CD4-positive, alpha-beta memory T cell (primary cell): Measurements from ENCODE around the gene LGALS9. TPM values are rescaled to one million over a fixed set of nuclear protein-coding genes. Genes with fewer than 3 reads are reported as not detected.

Experiments
- CTCF ChIA-PET: fragments of 350-600 bp; sonication (Branson Sonifier 250); formaldehyde crosslinking; loops from one replicate; lab custom pipeline; 2021; ENCODE audit warnings: inconsistent platforms; ENCODE audit not compliant: partially characterized antibody; lab: Charles Lee
- POLR2A ChIA-PET: fragments of 350-600 bp; sonication (Branson Sonifier 250); formaldehyde crosslinking; loops from one replicate; lab custom pipeline; 2021; ENCODE audit not compliant: partially characterized antibody; lab: Charles Lee
- DNase-seq, 5 donors: peaks; one replicate each; pipeline versions ENCODE4 v3.0.0 to v3.0.0-alpha.2; 2020 to 2022; ENCODE audit warnings: mixed read lengths in 1 of 5
- H3K27ac ChIP-seq: one replicate; pipeline ENCODE4 v1.7.0; 2013; ENCODE audit warnings: low read depth, low read length
- H3K27me3 ChIP-seq: 2 replicates; pipeline ENCODE4 v1.7.0; 2013; ENCODE audit warnings: mild to moderate bottlenecking, low read length, moderate library complexity; ENCODE audit not compliant: insufficient read depth
- H3K36me3 ChIP-seq: 2 replicates; pipeline ENCODE4 v1.7.0; 2013; ENCODE audit warnings: mild to moderate bottlenecking, low read length, moderate library complexity; ENCODE audit not compliant: insufficient read depth
- H3K4me1 ChIP-seq: 2 replicates; pipeline ENCODE4 v1.7.0; 2013; ENCODE audit warnings: mild to moderate bottlenecking, low read length, moderate library complexity; ENCODE audit not compliant: insufficient read depth
- H3K4me3 ChIP-seq, 2 donors: one replicate each; pipeline ENCODE4 v1.7.0; 2013; ENCODE audit warnings: low read length in 2 of 2, mild to moderate bottlenecking in 1 of 2
- H3K9me3 ChIP-seq, 2 donors: one replicate each; pipeline ENCODE4 v1.7.0; 2013; ENCODE audit warnings: low read length in 2 of 2, control low read depth in 1 of 2; ENCODE audit not compliant: control insufficient read depth in 1 of 2
- H3K27ac Mint-ChIP-seq, 7 donors: one replicate each; pipeline ENCODE4 v1.8.0; 2020 to 2021; ENCODE audit warnings: mixed read lengths in 7 of 7, mild to moderate bottlenecking in 6 of 7, inconsistent platforms in 3 of 7, moderate library complexity in 3 of 7
- H3K27me3 Mint-ChIP-seq, 2 donors: one replicate each; pipeline ENCODE4 v1.8.0; 2020 to 2021; ENCODE audit warnings: mixed read lengths in 2 of 2
- H3K36me3 Mint-ChIP-seq, 2 donors: one replicate each; pipeline ENCODE4 v1.8.0; 2020 to 2021; ENCODE audit warnings: mixed read lengths in 2 of 2, inconsistent platforms in 1 of 2, mild to moderate bottlenecking in 1 of 2
- H3K4me1 Mint-ChIP-seq, 4 donors: one replicate each; pipeline ENCODE4 v1.8.0; 2020 to 2021; ENCODE audit warnings: mixed read lengths in 4 of 4, mild to moderate bottlenecking in 1 of 4
- H3K4me3 Mint-ChIP-seq, 8 donors: one replicate each; pipeline ENCODE4 v1.8.0; 2020 to 2021; ENCODE audit warnings: mixed read lengths in 8 of 8, mild to moderate bottlenecking in 7 of 8, moderate library complexity in 6 of 8, inconsistent platforms in 3 of 8
- H3K9me3 Mint-ChIP-seq, 8 donors: one replicate each; pipeline ENCODE4 v1.8.0; 2020 to 2021; ENCODE audit warnings: mixed read lengths in 8 of 8, mild to moderate bottlenecking in 5 of 8, inconsistent platforms in 3 of 8, moderate library complexity in 1 of 8
- intact Hi-C: fragments of 100-400 bp; cut with micrococcal nuclease; formaldehyde crosslinking; loops from one replicate; pipeline ENCODE4 v1.15.1; 2023
- polyA plus RNA-seq, 2 donors: library from polyadenylated mRNA; unstranded; fragments of 300-500 nt; fragmentation: Illumina TruSeq; gene quantifications; one replicate each; pipeline ENCODE4 v1.2.3, GENCODE V29; 2021
- total RNA-seq, 2 experiments: library from RNA; stranded (reverse); gene quantifications; one replicate each; pipeline ENCODE4 v1.2.3, GENCODE V29; 2021

Gene LGALS9
- total RNA-seq (10 to 100 TPM; 19.9 to 24.6 TPM), polyA plus RNA-seq (10 to 100 TPM; 24.1 to 33.2 TPM)

DNA sequence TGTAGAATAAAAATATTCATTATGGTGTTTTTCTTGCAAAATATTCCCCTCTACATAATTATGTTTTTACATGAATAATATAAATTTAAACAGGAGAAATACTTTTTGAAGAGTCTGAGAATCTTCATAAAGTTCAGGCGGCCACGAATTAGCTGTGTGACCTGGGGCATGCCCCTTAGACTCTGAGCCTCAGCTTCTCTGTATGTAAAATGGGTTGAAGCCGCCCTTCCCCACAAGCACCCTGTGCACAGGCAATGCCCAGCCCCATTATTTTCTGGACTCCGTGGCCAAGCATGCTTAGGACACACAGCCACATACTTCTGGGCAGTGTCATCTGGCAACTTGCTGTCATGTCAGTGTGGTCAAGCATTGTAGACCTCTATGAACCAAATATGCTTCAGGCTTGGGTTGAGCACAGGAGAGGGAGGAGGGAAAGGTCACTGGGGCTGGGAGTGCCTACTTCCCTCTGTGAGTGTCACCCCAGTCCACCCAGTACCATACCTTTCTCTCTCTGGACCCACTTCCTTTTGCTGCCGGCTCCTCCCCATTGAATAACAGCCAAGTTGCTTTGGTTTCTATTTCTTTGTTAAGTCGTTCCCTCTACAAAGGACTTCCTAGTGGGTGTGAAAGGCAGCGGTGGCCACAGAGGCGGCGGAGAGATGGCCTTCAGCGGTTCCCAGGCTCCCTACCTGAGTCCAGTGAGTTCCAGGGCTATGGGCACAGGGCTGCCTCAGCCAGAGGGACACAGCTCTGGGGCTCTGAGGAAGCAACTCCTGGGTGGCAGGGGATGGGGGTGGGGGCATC lies at the start of gene LGALS9:
TSS of gene LGALS9 (plus strand) at position 582 of the 804 bp plus-strand sequence. CDS start at position 660, 78 bp downstream.
- H3K9me3 ChIP-seq: no peaks in the 10 kb centered on the region
- H3K27me3 Mint-ChIP-seq: no peaks in the 10 kb centered on the region
- peak; percentile 43 to 59 (median 47) for DNase-seq
- H3K36me3 Mint-ChIP-seq: peaks cover 4 to 6% of the 10 kb centered on the region in 2 donors
- H3K4me1 ChIP-seq: peaks cover 41% of the 10 kb centered on the region
- ChIA-PET POLR2A (interaction anchor here (0.9 to 1.2 kb wide), 4 partner anchors 9 to 337 kb away, joined by 3 to 4 read pairs (median 3); partner anchors contain the start of gene WSB1), CTCF (interaction anchor here (1.4 to 6.0 kb wide), 4 partner anchors 10 to 29 kb away, joined by 4 to 51 read pairs (median 20); no protein-coding TSS in a partner anchor)
- H3K27me3 ChIP-seq: no peaks in the 10 kb centered on the region
- H3K9me3 Mint-ChIP-seq: no peaks in the 10 kb centered on the region
- peaks cover 24 to 57% (median 31%) of the 10 kb centered on the region in 4 donors for H3K4me1 Mint-ChIP-seq
- intact Hi-C loops: loop anchor here (1.0 kb wide), 1 partner anchor 28 kb away; no protein-coding TSS in a partner anchor
- H3K36me3 ChIP-seq: no peaks in the 10 kb centered on the region
- H3K27ac ChIP-seq: peak within 1 kb of the TSS; percentile 71
- peak within 1 kb of the TSS; percentile 89 to 96 (median 94) for H3K4me3 Mint-ChIP-seq
- peak within 1 kb of the TSS; percentile 81 to 96 (median 93) for H3K27ac Mint-ChIP-seq
- peak within 1 kb of the TSS; percentile 53 to 73 for H3K4me3 ChIP-seq

DNA sequence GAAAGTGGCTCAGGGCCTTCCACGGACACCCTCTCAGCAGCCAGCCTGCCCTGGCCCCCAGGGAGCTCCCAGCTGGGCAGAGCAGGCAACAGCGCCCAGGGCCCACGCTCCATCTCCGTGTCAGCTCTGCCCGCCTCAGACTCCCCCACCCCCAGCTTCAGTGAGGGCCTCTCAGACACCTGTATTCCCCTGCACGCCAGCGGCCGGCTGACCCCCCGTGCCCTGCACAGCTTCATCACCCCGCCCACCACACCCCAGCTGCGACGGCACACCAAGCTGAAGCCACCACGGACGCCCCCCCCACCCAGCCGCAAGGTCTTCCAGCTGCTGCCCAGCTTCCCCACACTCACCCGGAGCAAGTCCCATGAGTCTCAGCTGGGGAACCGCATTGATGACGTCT lies 48.3 kb upstream of the LGALS9 start:
- Mint-ChIP-seq H3K27me3 (no peaks in the 10 kb centered on the region), H3K27ac (no peak overlapping the region), H3K4me3 (no peak overlapping the region), H3K9me3 (no peaks in the 10 kb centered on the region), H3K36me3 (peaks cover 12 to 22% of the 10 kb centered on the region in 2 donors), H3K4me1 (peaks cover 7 to 14% (median 10%) of the 10 kb centered on the region in 4 donors)
- Histone ChIP-seq H3K4me3 (no peak overlapping the region), H3K9me3 (no peaks in the 10 kb centered on the region), H3K27me3 (no peaks in the 10 kb centered on the region), H3K36me3 (peaks cover 8% of the 10 kb centered on the region), H3K27ac (no peak overlapping the region), H3K4me1 (peaks cover 11% of the 10 kb centered on the region)
- POLR2A ChIA-PET: no interaction called here
- DNase-seq: no peak
- intact Hi-C loops: no loop called here
- CTCF ChIA-PET: interaction anchor here (0.7 kb wide), 1 partner anchor 99 kb away, joined by 3 read pairs; no protein-coding TSS in a partner anchor

DNA sequence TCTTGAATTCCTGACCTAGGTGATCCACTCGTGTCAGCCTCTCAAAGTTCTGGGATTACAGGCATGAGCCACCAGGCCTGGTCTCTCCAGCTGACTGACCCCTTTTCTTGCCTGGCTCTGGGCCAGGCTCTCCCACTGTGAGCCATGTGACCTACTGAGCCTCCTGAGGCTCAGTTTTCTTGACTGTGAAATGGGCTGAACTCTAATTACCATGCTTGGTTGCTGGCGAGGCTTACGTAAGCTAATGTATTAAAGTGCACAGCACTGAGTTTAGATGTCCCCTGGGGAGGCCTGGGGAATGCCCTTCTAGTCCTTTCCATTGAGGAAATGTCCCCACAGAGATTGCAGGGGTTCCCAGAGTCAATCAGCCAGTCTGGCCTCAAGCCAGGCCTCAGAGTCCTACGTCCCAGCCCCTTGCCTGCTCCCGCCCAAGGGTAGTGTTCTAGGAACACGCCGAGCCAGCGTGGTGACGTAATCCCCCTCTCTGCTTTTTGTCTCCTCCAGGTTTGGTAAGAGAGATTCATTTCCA lies 45.8 kb upstream of the LGALS9 start:
- no peaks in the 10 kb centered on the region for H3K27me3 ChIP-seq
- no peak overlapping the region for H3K4me3 ChIP-seq
- no peaks in the 10 kb centered on the region for H3K9me3 ChIP-seq
- H3K36me3 Mint-ChIP-seq: peaks cover 17 to 28% of the 10 kb centered on the region in 2 donors
- H3K27ac Mint-ChIP-seq: no peak overlapping the region
- H3K9me3 Mint-ChIP-seq: no peaks in the 10 kb centered on the region
- no peaks in the 10 kb centered on the region for H3K4me1 ChIP-seq
- H3K4me3 Mint-ChIP-seq: no peak overlapping the region
- intact Hi-C loops: no loop called here
- ChIA-PET CTCF (interaction anchor here (0.7 kb wide), 1 partner anchor 14 kb away, joined by 3 read pairs; no protein-coding TSS in a partner anchor), POLR2A (no interaction called here)
- H3K4me1 Mint-ChIP-seq: peaks cover 0 to 6% (median 0%) of the 10 kb centered on the region in 4 donors
- peaks cover 8% of the 10 kb centered on the region for H3K36me3 ChIP-seq
- no peak overlapping the region for H3K27ac ChIP-seq
- H3K27me3 Mint-ChIP-seq: no peaks in the 10 kb centered on the region
- no peak for DNase-seq

DNA sequence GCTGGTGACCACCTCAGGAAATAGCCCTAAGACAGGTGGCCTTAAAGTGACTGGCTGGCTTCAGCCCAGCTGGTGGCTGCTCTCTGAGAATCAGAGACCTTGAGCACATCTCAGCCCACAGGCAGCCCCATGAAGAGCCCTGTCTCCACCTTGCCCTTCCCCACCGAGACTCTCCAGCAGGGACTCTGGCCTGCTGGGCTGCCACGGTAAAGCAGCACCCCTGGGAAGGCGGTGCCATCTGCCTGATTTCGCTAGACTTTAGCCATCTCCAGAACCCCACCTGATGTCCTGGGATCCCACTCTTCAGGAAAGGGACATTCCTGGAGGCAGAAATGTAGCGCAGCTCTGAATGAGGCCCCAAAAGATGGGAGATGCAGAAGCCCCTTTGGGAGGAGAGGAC lies 45.2 kb upstream of the LGALS9 start:
- Mint-ChIP-seq H3K27ac (peak overlapping the region in 2 of 7 donors; percentile 19 to 29), H3K36me3 (peaks cover 17 to 29% of the 10 kb centered on the region in 2 donors), H3K27me3 (no peaks in the 10 kb centered on the region), H3K4me1 (peaks cover 0 to 6% (median 0%) of the 10 kb centered on the region in 4 donors), H3K4me3 (no peak overlapping the region), H3K9me3 (no peaks in the 10 kb centered on the region)
- Histone ChIP-seq H3K4me3 (no peak overlapping the region), H3K9me3 (no peaks in the 10 kb centered on the region), H3K36me3 (peaks cover 10% of the 10 kb centered on the region), H3K4me1 (no peaks in the 10 kb centered on the region), H3K27ac (no peak overlapping the region), H3K27me3 (no peaks in the 10 kb centered on the region)
- no peak for DNase-seq
- intact Hi-C loops: no loop called here
- POLR2A ChIA-PET: no interaction called here
- CTCF ChIA-PET: interaction anchor here (6.8 kb wide), 1 partner anchor 14 kb away, joined by 69 read pairs; no protein-coding TSS in a partner anchor

DNA sequence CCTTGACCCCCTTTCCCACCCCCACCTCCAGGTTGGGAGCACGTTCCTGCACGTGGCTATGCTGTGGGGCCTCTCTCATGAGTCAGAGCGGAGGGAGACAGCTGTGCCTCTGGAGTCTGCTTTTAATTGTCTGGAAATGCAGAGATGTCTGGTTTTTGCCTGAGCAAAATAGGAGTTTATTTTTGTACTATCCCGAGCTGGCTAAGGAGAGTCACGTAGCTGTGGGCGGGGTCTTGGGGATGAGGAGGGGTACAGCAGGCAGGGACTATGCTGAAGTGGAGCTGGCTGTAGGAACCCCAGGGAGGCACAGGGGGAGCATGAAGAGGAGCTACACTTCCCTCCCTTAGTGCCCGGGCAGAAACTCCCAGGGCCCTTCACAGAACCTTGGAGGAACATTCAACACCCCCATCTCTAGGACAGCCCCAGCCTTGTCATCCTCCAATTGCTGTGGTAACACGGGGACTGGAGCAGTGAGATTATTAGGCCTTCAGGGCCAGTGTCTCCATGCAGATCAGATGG lies 44.7 kb upstream of the LGALS9 start:
- Mint-ChIP-seq H3K27ac (peak overlapping the region in 1 of 7 donors; percentile 60), H3K4me3 (no peak overlapping the region), H3K27me3 (no peaks in the 10 kb centered on the region), H3K9me3 (no peaks in the 10 kb centered on the region), H3K4me1 (peaks cover 0 to 4% (median 0%) of the 10 kb centered on the region in 4 donors), H3K36me3 (peaks cover 17 to 32% of the 10 kb centered on the region in 2 donors)
- Histone ChIP-seq H3K36me3 (peaks cover 12% of the 10 kb centered on the region), H3K27ac (no peak overlapping the region), H3K27me3 (no peaks in the 10 kb centered on the region), H3K4me1 (no peaks in the 10 kb centered on the region), H3K4me3 (no peak overlapping the region), H3K9me3 (no peaks in the 10 kb centered on the region)
- no peak for DNase-seq
- ChIA-PET CTCF (interaction anchor here (6.8 kb wide), 1 partner anchor 14 kb away, joined by 69 read pairs; no protein-coding TSS in a partner anchor), POLR2A (no interaction called here)
- intact Hi-C loops: no loop called here

DNA sequence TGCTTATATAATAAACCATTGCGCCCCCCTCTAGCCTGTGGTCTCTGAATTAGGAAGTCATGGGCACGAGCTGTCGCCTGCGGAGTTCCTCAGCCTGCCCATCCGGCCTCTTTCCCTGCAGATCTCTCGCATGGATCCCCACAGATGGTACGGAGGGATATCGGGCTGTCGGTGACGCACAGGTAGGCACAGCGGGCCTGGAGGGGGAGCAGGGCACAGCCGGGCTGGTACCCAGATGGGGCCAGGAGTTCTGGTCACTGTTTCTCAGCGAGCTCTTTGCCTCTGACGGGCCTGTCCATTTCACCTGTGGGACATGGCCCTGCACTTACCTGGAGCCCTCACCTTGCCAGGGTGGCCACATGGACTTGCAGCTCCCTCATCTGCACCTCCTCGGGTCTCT lies 42.6 kb upstream of the LGALS9 start:
- Histone ChIP-seq H3K27me3 (no peaks in the 10 kb centered on the region), H3K36me3 (peaks cover 7% of the 10 kb centered on the region), H3K27ac (no peak overlapping the region), H3K9me3 (no peaks in the 10 kb centered on the region), H3K4me1 (no peaks in the 10 kb centered on the region), H3K4me3 (no peak overlapping the region)
- no peak for DNase-seq
- POLR2A ChIA-PET: no interaction called here
- Mint-ChIP-seq H3K4me1 (no peaks in the 10 kb centered on the region), H3K27ac (no peak overlapping the region), H3K27me3 (no peaks in the 10 kb centered on the region), H3K36me3 (peaks cover 15 to 35% of the 10 kb centered on the region in 2 donors), H3K9me3 (no peaks in the 10 kb centered on the region), H3K4me3 (no peak overlapping the region)
- CTCF ChIA-PET: interaction anchor here (6.8 kb wide), 1 partner anchor 12 kb away, joined by 69 read pairs; no protein-coding TSS in a partner anchor
- intact Hi-C loops: no loop called here

DNA sequence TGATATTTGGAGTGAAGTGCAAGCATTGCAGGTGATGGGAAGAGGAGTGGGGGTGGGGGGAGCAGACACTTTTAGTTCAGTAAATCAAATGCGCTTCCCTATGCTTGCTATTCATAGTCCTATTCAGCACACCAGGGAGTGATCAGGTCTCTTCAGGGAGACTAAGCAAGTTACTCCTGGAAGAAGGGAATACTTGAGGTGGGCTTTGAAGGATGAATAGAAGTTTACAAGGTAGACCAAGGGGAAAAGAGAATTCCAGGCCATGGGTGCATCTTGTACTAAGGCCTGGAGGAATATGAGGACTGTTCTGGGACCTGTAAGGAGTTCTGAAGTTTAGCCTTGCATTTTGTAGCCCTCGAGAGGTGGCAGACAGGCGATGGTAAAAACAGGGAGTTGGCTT lies 40.1 kb upstream of the LGALS9 start:
- Mint-ChIP-seq H3K27ac (peak overlapping the region in 4 of 7 donors; percentile 13 to 63 (median 41)), H3K36me3 (peaks cover 5 to 30% of the 10 kb centered on the region in 2 donors), H3K4me3 (no peak overlapping the region), H3K9me3 (no peaks in the 10 kb centered on the region), H3K27me3 (no peaks in the 10 kb centered on the region), H3K4me1 (no peaks in the 10 kb centered on the region)
- intact Hi-C loops: no loop called here
- H3K9me3 ChIP-seq: no peaks in the 10 kb centered on the region
- no peaks in the 10 kb centered on the region for H3K4me1 ChIP-seq
- H3K36me3 ChIP-seq: peaks cover 4% of the 10 kb centered on the region
- no peaks in the 10 kb centered on the region for H3K27me3 ChIP-seq
- ChIA-PET POLR2A (no interaction called here), CTCF (interaction anchor here (1.5 to 6.8 kb wide), 2 partner anchors 9 to 14 kb away, joined by 3 to 69 read pairs; no protein-coding TSS in a partner anchor)
- H3K4me3 ChIP-seq: no peak overlapping the region
- no peak for DNase-seq
- no peak overlapping the region for H3K27ac ChIP-seq
